ENCODE results near the gene NR2C2.
A peak's percentile ranks its signal among the peaks of the same experiment; 100 is the strongest.

NR2C2 gene

DNA sequence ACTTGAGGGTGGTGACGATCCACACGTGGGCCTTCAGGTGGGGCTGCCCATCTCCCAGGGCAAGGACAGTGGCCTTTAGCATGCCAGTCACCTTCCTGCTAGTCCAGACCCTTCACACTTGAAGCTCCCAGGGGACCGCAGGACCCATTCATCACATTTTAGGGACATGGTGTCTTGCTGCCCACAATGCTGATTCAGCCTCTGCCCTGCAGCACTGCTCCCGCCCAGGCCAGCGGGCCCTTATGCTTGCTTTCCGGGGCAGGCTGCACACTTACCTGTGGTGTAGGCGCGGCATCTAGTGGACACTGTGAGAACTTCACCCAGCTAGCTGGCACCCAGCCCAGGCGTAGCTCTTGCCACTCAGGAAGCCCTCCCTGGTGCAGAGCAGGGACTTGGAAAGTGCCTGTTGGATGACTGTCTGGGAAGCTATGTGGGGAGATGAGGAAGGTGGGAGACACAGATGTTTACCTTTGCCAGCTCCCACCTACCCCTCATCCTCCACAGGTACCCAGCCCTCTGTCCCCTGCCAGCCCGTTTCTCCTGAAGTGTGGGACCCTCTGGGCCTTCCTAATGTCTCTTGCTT, 26.3 kb upstream of the NR2C2 start:
- DNase-seq (ENCODE audit: low read depth in 2 of 2) = peak; percentile 54 to 57

DNA sequence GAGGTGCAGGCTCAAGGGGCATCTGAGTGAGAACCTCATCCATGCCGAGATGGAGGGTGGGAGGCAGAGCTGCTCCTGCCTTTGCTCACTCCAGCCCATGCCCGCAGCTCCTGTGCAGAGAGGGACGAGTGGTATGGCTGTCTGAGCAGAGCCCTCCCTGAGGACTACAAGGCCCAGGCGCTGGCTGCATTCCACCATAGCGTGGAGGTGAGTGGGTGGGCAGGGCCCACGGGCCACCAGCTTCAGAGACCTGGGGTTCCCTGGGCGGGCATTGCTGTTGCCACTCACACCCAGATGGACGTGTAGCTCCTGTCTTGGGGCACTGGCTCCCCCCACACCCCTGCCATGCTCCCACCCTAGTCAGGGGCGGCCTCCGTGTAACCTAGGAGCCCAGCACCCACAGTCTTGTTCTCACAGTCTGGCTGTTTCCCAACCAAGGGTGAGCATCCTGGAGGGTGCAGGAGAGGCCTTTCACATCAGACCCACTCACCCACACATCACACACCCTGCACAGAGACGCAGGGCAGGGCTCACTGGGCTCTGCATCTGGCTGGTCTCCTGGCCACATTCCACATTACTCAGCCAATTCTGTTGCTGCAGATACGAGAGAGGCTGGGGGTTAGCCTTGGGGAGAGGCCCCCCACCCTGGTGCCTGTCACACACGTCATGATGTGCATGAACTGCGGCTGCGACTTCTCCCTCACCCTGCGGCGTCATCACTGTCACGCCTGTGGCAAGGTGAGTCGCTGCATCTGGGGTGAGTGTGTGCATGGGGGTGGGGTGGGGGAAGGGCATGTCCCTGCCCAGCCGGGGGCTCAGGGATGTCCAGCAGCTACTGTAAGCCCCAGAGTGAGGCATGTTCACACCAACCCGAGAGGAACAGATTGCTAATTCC, 25.3 kb upstream of the NR2C2 start:
- DNase-seq (ENCODE audit: low read depth in 2 of 2) = no peak

GRCh38 chr3:14922863-14923262, 24.5 kb upstream of the NR2C2 start:
- no peak for DNase-seq (ENCODE audit: low read depth in 2 of 2)

- no peak for DNase-seq (ENCODE audit: low read depth in 2 of 2)
These were observed 23.9 kb upstream of the NR2C2 start for GRCh38 chr3:14923476-14923875.

DNA sequence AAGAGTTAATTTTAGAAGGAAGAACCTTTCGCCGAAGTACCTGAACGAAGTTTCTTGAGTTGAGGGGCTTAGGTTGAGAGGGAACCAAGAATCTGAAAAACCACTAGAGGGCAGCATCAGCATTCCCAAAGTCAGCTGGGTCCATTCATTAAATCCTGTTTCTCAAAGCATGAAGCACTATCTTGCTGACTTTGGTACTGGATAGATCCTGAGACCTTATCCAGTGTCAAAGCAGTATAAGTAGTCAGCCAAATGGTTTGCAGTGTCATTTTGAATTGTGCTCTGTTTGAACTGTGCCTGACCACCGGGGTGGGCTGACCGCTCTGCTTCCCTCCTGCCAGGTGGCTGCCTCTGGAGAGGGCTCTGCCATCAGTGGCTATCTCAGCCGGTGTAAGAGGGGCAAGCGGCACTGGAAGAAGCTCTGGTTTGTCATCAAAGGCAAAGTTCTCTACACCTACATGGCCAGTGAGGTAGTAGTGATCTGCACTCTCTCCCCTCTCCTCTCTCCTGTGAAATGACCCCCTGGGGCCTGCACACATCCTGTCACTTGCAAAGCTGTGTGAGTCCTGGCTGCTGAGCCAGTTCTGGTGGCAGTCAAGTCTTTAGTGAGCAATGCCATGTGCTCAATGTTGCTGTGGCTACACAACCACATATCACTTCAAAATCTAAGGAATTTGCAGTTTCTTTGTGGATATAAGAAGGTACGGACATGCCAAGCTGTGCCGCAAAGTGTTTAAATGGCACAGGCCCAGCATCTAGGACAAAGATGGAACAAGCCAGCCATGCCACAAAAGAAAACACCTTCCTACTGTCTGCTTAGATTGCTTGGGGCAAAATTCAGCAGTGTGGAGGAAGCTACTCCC, 21.4 kb upstream of the NR2C2 start:
- no peak for DNase-seq (ENCODE audit: low read depth in 2 of 2)

DNA sequence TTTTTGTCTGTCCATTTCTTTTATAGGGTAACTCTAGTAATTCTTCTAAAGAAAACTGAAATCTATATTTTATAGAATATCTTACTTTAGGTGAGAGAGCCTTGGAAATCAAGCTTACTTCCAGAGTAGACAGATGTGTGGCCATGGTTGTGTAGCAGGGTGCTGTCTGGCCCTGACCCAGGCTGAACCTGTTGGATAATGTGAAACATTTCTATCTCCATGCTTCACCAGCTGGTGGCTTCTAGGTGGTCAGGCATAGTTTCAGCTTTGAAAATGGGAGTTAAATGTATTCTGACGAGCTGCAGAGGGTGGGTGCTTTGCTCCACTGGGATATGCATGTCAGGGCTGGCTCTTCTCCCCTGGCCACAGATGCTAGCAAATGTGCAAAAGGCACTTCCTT, 20.8 kb upstream of the NR2C2 start:
- DNase-seq (ENCODE audit: low read depth in 2 of 2) = no peak

GRCh38 chr3:14927308-14927707, 20.1 kb upstream of the NR2C2 start:
- DNase-seq (ENCODE audit: low read depth in 2 of 2) = no peak

GRCh38 chr3:14929310-14930074, 17.9 kb upstream of the NR2C2 start:
- DNase-seq (ENCODE audit: low read depth in 2 of 2) = no peak

DNA sequence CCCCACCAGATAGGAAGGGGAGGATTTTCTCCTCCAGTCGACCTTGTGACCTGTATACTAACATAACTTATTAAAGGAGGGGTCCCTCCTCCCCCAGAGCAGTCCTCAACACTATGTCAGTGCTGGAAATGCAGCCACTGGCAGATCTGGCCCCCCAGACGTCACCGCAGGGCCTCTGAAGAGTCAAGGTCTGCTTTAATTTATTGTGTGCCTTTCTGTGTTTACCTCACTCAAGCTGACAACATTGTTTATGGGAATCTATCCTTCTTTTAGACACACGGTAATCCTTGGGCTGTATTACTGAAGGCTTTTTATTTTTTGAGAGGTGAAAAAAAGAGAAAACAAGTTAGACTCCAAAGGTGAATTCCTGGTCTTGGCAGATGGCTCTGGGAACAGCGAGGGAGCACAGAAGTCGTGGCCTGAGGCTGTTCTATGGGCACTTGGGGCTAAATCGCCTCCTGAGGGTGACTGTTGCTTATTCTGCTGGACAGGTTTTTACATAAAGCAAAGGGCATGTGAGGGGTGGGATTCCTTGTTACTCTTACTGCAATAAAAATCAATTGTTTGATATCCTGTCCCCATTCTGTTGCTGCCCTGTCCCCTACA, 13.5 kb upstream of the NR2C2 start:
- DNase-seq (ENCODE audit: low read depth in 2 of 2) = no peak

GRCh38 chr3:14935592-14936345, 11.6 kb upstream of the NR2C2 start:
- no peak for DNase-seq (ENCODE audit: low read depth in 2 of 2)

DNA sequence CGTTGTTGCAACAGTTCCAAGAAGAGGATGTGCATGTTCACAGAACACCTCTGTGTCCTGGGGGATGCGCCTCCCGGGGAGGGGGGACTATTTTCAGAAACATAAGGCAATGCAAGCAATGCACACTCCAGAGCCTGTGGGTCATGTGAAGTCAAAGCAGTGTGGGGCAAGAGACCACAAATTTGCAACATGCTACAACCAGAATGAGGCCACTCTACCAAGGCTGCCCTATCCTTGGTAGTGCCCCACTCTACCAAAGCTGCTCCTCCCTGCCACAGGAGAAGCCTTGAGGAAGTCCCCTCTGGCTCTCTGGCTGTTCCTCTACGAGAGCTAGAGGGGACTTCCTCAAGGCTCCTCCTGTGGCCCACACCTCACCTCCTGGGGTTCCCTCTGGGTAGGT, 8.4 kb upstream of the NR2C2 start:
- no peak for DNase-seq (ENCODE audit: low read depth in 2 of 2)

DNA sequence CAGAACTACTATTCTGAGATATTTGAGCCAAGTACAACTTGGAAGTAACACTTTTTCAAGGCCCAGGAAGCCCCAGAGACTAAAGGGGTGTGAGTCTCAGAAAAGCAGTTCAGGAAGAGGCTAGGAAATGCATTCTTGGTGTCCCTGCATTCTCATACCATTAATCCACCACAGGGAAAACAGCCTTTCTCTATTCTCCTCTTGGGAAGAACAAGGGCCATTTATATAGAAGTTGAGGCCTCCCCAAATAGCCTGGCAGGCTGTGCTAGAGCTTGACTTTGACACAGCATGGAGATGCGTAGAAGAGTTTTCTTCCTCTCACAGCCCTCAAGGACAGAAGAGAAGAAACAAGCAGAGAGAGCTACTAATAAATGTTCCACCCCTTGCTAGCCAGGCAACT, 5.5 kb upstream of the NR2C2 start:
- no peak for DNase-seq (ENCODE audit: low read depth in 2 of 2)

- DNase-seq (ENCODE audit: low read depth in 2 of 2) = no peak
These were observed 4.3 kb upstream of the NR2C2 start for GRCh38 chr3:14943042-14943441.

- no peak for DNase-seq (ENCODE audit: low read depth in 2 of 2)
These were observed 1.1 kb upstream of the NR2C2 start for GRCh38 chr3:14946236-14946635.

- DNase-seq (ENCODE audit: low read depth in 2 of 2) = no peak
These were observed 664 bp upstream of the NR2C2 start for GRCh38 chr3:14946739-14947099.

GRCh38 chr3:14947886-14948608, 664 bp downstream of the NR2C2 start:
- DNase-seq (ENCODE audit: low read depth in 2 of 2) = peak; percentile 92

GRCh38 chr3:14948609-14949038, 1.2 kb downstream of the NR2C2 start:
- no peak for DNase-seq (ENCODE audit: low read depth in 2 of 2)

- DNase-seq (ENCODE audit: low read depth in 2 of 2) = no peak
These were observed 1.7 kb downstream of the NR2C2 start for GRCh38 chr3:14949126-14949525.

DNA sequence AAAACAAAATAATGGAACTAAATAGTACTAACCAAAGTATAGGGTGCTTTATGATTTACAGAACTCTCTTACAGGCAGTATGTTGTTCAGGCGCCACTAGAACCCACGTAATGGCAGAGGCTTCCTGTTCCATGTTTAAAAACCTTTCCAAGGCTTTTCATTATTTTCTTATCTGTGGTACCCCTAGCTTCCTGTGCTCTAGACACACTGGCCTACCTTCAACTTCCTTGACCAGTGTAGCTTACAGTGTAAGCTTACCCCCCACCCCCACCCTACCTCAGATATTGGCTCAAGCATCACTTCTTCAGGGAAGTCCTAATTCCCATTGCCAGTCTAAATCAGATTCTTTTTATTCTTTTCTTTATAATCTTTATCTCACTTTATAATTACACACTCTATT, 2.9 kb downstream of the NR2C2 start:
- DNase-seq (ENCODE audit: low read depth in 2 of 2) = no peak

DNA sequence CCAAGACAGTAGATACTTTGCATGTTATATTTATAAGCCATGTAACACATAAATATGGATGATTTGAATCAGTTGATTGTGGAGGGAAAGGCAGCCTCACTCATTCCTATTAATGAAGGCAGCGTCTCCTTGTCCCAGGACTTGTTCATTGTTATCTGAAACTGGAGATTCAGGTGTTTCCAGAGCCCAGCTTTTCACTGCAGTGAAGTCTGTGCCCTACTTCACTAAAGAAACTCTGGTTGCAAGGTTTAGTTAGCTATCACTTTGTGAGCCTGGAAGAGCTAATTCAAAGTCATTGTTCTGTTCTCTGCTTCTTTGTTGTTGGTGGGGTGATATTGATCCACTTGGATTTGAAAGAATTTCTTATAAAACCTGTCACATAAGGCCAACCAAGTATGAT, 9.8 kb downstream of the NR2C2 start:
- no peak for DNase-seq (ENCODE audit: low read depth in 2 of 2)

Measured in stimulated activated CD8-positive, alpha-beta memory T cell treated with anti-CD3 and anti-CD28 coated beads, Interleukin-15, amount 100 ng/mL, for 48 hours (primary cell).